Right renal cortex interstitium (tissue), 3 donors: ENCODE data around the gene RAB22A. TPM values are rescaled to one million over a fixed set of nuclear protein-coding genes. Genes with fewer than 3 reads are reported as not detected.
"Not testable (repeated sequence)": the region's sequence is repeated elsewhere in the genome, so short reads cannot be mapped to it uniquely, and the experiment has no call there.

Source experiments
- DNase-seq, 3 donors: peaks; one replicate each; pipeline ENCODE4 v3.0.0-alpha.2; 2013; ENCODE audit warnings: low read depth in 3 of 3, low spot score in 2 of 3
- polyA plus RNA-seq, 3 donors: library from polyadenylated mRNA; unstranded; fragments of 120-200 nt; gene quantifications; one replicate each; pipeline ENCODE4 v1.2.1, GENCODE V29; 2013; ENCODE audit not compliant: insufficient read length in 3 of 3

RAB22A gene
- polyA plus RNA-seq, 3 donors = 18.6 to 19.6 (median 18.6) TPM

GRCh38 chr20:58407201-58407873 is 97.8 kb downstream of the RAB22A start:
- no peak for DNase-seq

GRCh38 chr20:58407966-58408557 is 98.5 kb downstream of the RAB22A start:
- no peak for DNase-seq

- no peak for DNase-seq
These were observed 99.2 kb downstream of the RAB22A start for GRCh38 chr20:58408603-58409246.

- DNase-seq = not testable (repeated sequence)
These were observed 104.7 kb downstream of the RAB22A start for GRCh38 chr20:58414216-58414615.

GRCh38 chr20:58414786-58415185 is 105.3 kb downstream of the RAB22A start:
- DNase-seq = not testable (repeated sequence)

GRCh38 chr20:58416057-58416456 is 106.5 kb downstream of the RAB22A start:
- DNase-seq = no peak

GRCh38 chr20:58416835-58417234 is 107.3 kb downstream of the RAB22A start:
- no peak for DNase-seq

Other genes with a start within 250 kb of the RAB22A start
- not detected for gene ANKRD60, start 81.1 kb upstream of the RAB22A start, polyA plus RNA-seq
- 10 to 100 TPM; 57.1 to 61.4 (median 58.4) TPM for gene VAPB, start 79.5 kb downstream of the RAB22A start, polyA plus RNA-seq
- gene APCDD1L, start 205.7 kb downstream of the RAB22A start, polyA plus RNA-seq = 10 to 100 TPM in 2 of 3 donors, 1 to 10 TPM in 1; 9.4 to 14.0 (median 13.8) TPM